KOPT-K1 (cell line): ENCODE data around the gene ORMDL1.

ENCODE experiments used
- H3K27ac ChIP-seq: fragments of 200-600 bp; sonication (generic); 2 replicates; pipeline ENCODE4 v1.5.1; 2016; ENCODE audit warnings: antibody characterized with exemption, mild to moderate bottlenecking, low read depth, low read length; ENCODE audit not compliant: poor library complexity, severe bottlenecking
- H3K36me3 ChIP-seq: fragments of 200-600 bp; sonication (generic); 2 replicates; pipeline ENCODE4 v1.5.1; 2017; ENCODE audit warnings: antibody characterized with exemption, mild to moderate bottlenecking, low read length, moderate library complexity; ENCODE audit not compliant: insufficient read depth
- H3K9me3 ChIP-seq: fragments of 200-600 bp; sonication (generic); 2 replicates; pipeline ENCODE4 v1.5.1; 2017; ENCODE audit warnings: antibody characterized with exemption, low read length, mild to moderate bottlenecking; ENCODE audit not compliant: insufficient read depth, poor library complexity, severe bottlenecking

Gene ORMDL1

GRCh38 chr2:189726849-189727248, 57.3 kb downstream of the ORMDL1 start:
- no peak overlapping the region for H3K27ac ChIP-seq
- H3K9me3 ChIP-seq: no peaks in the 10 kb centered on the region
- no peaks in the 10 kb centered on the region for H3K36me3 ChIP-seq

GRCh38 chr2:189726271-189726670, 57.9 kb downstream of the ORMDL1 start:
- Histone ChIP-seq H3K9me3 (no peaks in the 10 kb centered on the region), H3K27ac (no peak overlapping the region), H3K36me3 (no peaks in the 10 kb centered on the region)

- Histone ChIP-seq H3K36me3 (no peaks in the 10 kb centered on the region), H3K27ac (no peak overlapping the region), H3K9me3 (no peaks in the 10 kb centered on the region)
Measured at GRCh38 chr2:189723192-189723591, 60.9 kb downstream of the ORMDL1 start.
